ENCODE data around the gene ID1.
"Not testable (repeated sequence)": the region's sequence is repeated elsewhere in the genome, so short reads cannot be mapped to it uniquely, and the experiment has no call there.

The ID1 gene

GRCh38 chr20:31643522-31643921 lies 38.4 kb downstream of the ID1 start:
- no peaks in the 10 kb centered on the region for H3K27me3 ChIP-seq (replicated peaks)
- no peak overlapping the region for H3K27ac ChIP-seq
- TF ChIP-seq, protein P1, sequence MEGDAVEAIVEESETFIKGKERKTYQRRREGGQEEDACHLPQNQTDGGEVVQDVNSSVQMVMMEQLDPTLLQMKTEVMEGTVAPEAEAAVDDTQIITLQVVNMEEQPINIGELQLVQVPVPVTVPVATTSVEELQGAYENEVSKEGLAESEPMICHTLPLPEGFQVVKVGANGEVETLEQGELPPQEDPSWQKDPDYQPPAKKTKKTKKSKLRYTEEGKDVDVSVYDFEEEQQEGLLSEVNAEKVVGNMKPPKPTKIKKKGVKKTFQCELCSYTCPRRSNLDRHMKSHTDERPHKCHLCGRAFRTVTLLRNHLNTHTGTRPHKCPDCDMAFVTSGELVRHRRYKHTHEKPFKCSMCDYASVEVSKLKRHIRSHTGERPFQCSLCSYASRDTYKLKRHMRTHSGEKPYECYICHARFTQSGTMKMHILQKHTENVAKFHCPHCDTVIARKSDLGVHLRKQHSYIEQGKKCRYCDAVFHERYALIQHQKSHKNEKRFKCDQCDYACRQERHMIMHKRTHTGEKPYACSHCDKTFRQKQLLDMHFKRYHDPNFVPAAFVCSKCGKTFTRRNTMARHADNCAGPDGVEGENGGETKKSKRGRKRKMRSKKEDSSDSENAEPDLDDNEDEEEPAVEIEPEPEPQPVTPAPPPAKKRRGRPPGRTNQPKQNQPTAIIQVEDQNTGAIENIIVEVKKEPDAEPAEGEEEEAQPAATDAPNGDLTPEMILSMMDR (IDR thresholded peaks at IDR 0.05; ENCODE audit: low read depth, low read length, missing control alignments): no peak
- DNase-seq: no peak
- no peaks in the 10 kb centered on the region for H3K36me3 ChIP-seq (replicated peaks)
- H3K4me3 ChIP-seq (ENCODE audit: low read depth, low read length): no peak overlapping the region
- in situ Hi-C loops (cut with HindIII; ENCODE audit: low pct_ligation_motif_present, low sequenced_read_pairs): no loop called here

GRCh38 chr20:31644701-31645100 lies 39.6 kb downstream of the ID1 start:
- in situ Hi-C loops (cut with HindIII; ENCODE audit: low pct_ligation_motif_present, low sequenced_read_pairs): no loop called here
- H3K27me3 ChIP-seq (replicated peaks): no peaks in the 10 kb centered on the region
- no peak for DNase-seq
- TF ChIP-seq, protein P1 (IDR thresholded peaks at IDR 0.05; ENCODE audit: low read depth, low read length, missing control alignments): no peak
- H3K36me3 ChIP-seq (replicated peaks): no peaks in the 10 kb centered on the region
- no peak overlapping the region for H3K27ac ChIP-seq
- H3K4me3 ChIP-seq (ENCODE audit: low read depth, low read length): no peak overlapping the region

DNA sequence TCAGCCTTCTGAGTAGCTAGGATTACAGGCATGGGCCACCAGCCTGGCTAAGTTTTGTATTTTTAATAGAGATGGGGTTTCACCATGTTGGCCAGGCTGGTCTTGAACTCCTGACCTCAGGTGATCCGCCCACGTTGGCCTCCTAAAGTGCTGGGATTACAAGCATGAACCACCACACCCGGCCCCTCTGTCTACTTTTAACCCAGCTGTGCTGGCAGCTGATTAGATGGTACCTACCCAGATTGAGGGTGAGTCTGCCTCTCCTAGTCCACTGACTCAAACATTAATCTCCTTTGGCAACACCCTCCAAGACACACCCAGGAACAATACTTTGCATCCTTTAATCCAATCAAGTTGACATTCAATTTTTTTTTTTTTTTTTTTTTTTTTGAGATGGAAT lies 43.0 kb downstream of the ID1 start:
- DNase-seq; H3K36me3 ChIP-seq (replicated peaks); in situ Hi-C loops (cut with HindIII; ENCODE audit: low pct_ligation_motif_present, low sequenced_read_pairs); H3K27ac ChIP-seq; H3K27me3 ChIP-seq (replicated peaks); H3K4me3 ChIP-seq (ENCODE audit: low read depth, low read length): not testable (repeated sequence)

- H3K27me3 ChIP-seq (replicated peaks): no peaks in the 10 kb centered on the region
- H3K36me3 ChIP-seq (replicated peaks): no peaks in the 10 kb centered on the region
- in situ Hi-C loops (cut with HindIII; ENCODE audit: low pct_ligation_motif_present, low sequenced_read_pairs): no loop called here
- no peak for DNase-seq
- no peak overlapping the region for H3K4me3 ChIP-seq (ENCODE audit: low read depth, low read length)
- no peak overlapping the region for H3K27ac ChIP-seq
- TF ChIP-seq, protein P1 (IDR thresholded peaks at IDR 0.05; ENCODE audit: low read depth, low read length, missing control alignments): no peak
Observed at GRCh38 chr20:31652917-31653396, 47.9 kb downstream of the ID1 start.

DNA sequence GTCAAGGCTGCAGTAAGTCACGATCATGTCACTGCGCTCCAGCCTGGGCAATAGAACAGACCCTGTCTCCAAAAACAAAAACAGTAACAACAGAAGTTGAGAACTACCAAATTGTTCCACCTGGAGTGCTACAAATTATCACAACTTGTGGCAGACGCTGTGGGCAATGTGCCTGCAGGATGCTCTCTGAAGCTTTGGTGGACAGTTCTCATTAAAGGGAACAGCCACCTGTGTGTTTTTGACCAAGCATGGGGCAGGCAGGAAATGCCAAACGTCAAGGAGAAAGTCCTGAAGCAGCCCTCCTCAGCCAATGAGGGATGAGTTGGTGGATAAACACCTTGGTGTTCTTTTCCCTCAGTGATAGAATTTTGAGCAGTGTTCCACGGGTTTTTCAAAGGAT lies 48.5 kb downstream of the ID1 start:
- in situ Hi-C loops (cut with HindIII; ENCODE audit: low pct_ligation_motif_present, low sequenced_read_pairs): no loop called here
- Histone ChIP-seq H3K4me3 (ENCODE audit: low read depth, low read length) (no peak overlapping the region), H3K27ac (no peak overlapping the region), H3K27me3 (replicated peaks) (no peaks in the 10 kb centered on the region), H3K36me3 (replicated peaks) (no peaks in the 10 kb centered on the region)
- TF ChIP-seq, protein P1 (IDR thresholded peaks at IDR 0.05; ENCODE audit: low read depth, low read length, missing control alignments): no peak
- DNase-seq: no peak

GRCh38 chr20:31654534-31654933 lies 49.4 kb downstream of the ID1 start:
- TF ChIP-seq, protein P1 (IDR thresholded peaks at IDR 0.05; ENCODE audit: low read depth, low read length, missing control alignments): no peak
- Histone ChIP-seq H3K27me3 (replicated peaks) (no peaks in the 10 kb centered on the region), H3K4me3 (ENCODE audit: low read depth, low read length) (no peak overlapping the region), H3K36me3 (replicated peaks) (no peaks in the 10 kb centered on the region), H3K27ac (no peak overlapping the region)
- DNase-seq: no peak
- in situ Hi-C loops (cut with HindIII; ENCODE audit: low pct_ligation_motif_present, low sequenced_read_pairs): no loop called here

Data from brain microvascular endothelial cell (primary cell).